Epithelial cell of esophagus (primary cell): ENCODE measurements around the gene SNX33.

Source experiments
- DNase-seq: peaks from one replicate; pipeline ENCODE4 v3.0.0; 2010; ENCODE audit warnings: low read depth
- H3K4me3 ChIP-seq: 2 replicates; pipeline ENCODE4 v1.5.1; 2011; ENCODE audit warnings: mild to moderate bottlenecking, low read length, control low read depth
- TF ChIP-seq, protein P1 (sequence below): IDR thresholded peaks from 2 replicates; pipeline ENCODE4 v1.5.1; 2011; ENCODE audit warnings: low read depth, mild to moderate bottlenecking, low read length, control low read depth, inconsistent platforms; ENCODE audit not compliant: insufficient read depth; ENCODE audit errors: missing control alignments

Gene SNX33

DNA sequence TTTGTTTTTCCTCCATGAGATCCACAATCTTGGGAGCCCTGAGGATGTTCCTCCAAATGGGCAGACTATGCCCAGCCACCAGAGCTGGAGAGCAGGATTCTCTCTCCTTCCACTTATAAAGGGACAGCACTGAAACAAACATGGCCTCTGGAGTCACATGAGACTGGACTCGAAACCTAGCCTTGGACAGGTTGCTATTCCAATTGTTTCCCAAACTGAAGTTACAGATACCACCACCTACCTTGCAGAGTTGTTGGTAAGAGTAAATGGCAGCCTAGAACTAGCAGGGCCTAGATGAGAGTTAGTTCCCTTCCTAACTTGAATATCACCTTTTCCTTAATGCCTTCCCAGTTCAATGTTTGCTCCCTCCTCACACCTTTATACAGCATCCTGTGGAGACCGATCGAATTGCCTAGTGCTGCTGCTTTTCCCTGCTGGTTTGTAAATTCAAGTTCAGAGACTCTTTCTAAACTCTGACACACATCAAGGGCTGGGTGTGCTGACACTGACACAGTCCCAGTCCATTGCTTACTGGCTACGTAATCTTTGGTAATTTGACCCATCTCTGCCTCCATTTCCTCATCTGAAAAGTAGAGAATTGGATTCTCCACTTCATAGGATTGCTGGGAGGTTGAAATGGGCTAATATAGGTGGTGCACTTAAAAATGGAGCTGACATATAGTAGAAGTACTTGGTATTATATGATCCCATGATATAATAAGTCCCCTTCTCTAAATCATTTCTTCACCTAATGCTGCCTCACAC, 10.3 kb upstream of the SNX33 start:
- no peak overlapping the region for H3K4me3 ChIP-seq
- TF ChIP-seq, protein P1, sequence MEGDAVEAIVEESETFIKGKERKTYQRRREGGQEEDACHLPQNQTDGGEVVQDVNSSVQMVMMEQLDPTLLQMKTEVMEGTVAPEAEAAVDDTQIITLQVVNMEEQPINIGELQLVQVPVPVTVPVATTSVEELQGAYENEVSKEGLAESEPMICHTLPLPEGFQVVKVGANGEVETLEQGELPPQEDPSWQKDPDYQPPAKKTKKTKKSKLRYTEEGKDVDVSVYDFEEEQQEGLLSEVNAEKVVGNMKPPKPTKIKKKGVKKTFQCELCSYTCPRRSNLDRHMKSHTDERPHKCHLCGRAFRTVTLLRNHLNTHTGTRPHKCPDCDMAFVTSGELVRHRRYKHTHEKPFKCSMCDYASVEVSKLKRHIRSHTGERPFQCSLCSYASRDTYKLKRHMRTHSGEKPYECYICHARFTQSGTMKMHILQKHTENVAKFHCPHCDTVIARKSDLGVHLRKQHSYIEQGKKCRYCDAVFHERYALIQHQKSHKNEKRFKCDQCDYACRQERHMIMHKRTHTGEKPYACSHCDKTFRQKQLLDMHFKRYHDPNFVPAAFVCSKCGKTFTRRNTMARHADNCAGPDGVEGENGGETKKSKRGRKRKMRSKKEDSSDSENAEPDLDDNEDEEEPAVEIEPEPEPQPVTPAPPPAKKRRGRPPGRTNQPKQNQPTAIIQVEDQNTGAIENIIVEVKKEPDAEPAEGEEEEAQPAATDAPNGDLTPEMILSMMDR = no peak

GRCh38 chr15:75639191-75639708, 8.5 kb upstream of the SNX33 start:
- TF ChIP-seq, protein P1 = no peak
- peak overlapping the region; percentile 94 for H3K4me3 ChIP-seq
- DNase-seq = peak; percentile 54

More for the DNA sequence above, 10.3 kb upstream of the SNX33 start:
- no peak for DNase-seq

GRCh38 chr15:75639709-75640482, 7.8 kb upstream of the SNX33 start, which contains the start of gene IMP3:
TSS of gene IMP3 (minus strand) at chr15:75640224. CDS start at chr15:75640168, 56 bp downstream.
- TF ChIP-seq, protein P1 = no peak
- DNase-seq = peak; percentile 98
- H3K4me3 ChIP-seq = peak within 1 kb of the TSS; percentile 94

- peak; percentile 66 for DNase-seq
- H3K4me3 ChIP-seq = peak overlapping the region; percentile 94
- TF ChIP-seq, protein P1 = peak; percentile 46
Measured at GRCh38 chr15:75640483-75641178, 7.1 kb upstream of the SNX33 start.

DNA sequence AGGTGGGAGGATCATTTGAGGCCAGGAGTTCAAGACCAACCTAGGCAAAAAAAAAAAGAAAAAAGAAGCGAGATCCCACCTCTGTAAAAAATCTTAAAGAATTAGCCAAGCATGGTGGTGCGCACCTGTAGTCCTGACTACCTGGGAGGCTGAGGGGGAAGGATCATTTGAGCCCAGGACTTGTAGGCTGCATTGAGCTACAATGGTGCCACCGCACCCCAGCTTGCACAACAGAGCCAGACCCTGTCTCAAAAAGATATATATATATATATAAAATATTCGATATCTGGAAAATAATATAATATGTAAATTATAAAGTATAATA, 6.6 kb upstream of the SNX33 start:
- no peak overlapping the region for H3K4me3 ChIP-seq
- DNase-seq = no peak
- TF ChIP-seq, protein P1 = no peak

- TF ChIP-seq, protein P1 = no peak
- DNase-seq = no peak
- no peak overlapping the region for H3K4me3 ChIP-seq
Measured at GRCh38 chr15:75641603-75642002, 6.1 kb upstream of the SNX33 start.
